ENCODE measurements around the gene ANKRD9.
A peak's percentile ranks its signal among the peaks of the same experiment; 100 is the strongest.
"Not testable (repeated sequence)": the region's sequence is repeated elsewhere in the genome, so short reads cannot be mapped to it uniquely, and the experiment has no call there.

The ANKRD9 gene

DNA sequence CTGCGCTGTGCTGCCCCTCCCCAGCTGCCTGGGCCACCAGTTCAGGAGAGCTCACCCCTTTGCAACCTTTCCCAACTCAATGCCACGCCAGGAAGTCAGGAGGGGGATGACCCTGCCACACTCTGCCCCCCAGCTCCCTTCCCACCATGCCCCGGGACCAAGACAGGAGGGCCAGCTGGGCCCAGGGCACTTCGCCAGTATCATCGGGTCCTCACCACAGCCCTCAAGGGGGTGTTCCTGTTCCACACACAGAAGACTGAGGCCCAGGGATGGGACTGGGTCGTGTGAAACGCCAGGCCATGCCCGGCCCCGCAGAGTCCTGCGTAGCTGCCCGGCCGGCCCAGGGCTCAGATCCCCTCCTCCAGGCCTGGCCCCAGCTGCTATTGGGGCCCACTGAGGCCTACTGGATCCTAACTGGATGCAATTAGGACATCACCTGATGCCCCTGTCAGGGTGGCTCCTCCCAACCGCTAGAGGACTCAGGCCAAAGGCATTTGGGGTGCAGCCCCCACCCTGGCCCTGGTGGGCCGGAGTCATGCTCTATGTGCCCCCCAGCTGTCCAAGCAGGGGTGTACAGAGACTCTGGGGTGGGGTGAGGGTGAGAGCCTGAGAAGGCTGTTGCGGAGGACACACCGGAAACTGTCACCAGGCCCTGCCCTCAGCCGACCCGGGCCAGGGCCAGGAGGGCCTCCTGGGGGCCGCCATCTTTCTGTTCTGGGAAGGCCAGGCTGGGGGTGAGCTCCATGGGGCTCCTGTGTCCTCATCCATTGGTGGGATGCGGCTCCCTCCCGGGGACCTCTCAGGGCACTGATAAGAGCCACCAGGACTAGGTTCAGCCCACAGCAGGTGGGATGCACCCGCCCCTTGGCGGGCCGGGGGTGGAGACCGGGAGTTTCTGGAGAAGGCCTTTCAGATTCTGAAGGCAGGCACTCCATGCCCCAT is 29.3 kb upstream of the ANKRD9 start:
- no peak for DNase-seq

DNA sequence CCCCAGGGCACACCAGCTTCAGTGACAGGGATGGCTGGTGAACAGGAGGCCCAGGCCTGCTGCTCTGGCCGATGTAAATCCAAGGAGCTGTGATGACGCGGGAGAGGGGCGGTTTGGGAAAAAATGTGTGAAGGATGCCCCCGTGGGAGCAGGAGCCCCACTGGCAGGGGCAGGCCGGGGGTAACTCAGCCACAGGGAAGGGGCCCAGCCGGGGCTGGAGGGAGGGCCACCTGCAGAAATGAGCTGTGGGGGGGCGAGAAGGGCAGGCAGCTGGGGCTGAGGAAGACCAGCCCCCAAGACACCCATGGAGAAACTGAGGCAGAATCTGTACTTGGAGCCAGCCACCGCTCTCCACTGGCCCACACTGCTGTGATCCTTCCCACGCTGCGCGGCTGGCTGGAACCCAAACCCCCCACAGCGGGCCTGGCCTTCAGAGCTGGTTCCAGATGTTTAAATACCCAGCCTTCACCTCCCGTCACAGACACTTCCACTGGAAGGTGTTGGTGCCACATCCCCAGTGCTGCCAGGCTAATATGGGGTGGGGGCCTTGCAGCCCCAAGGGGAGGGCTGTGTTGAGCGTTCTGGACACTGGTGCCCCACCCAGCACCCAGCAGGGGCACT is 28.5 kb upstream of the ANKRD9 start:
- DNase-seq: no peak

DNA sequence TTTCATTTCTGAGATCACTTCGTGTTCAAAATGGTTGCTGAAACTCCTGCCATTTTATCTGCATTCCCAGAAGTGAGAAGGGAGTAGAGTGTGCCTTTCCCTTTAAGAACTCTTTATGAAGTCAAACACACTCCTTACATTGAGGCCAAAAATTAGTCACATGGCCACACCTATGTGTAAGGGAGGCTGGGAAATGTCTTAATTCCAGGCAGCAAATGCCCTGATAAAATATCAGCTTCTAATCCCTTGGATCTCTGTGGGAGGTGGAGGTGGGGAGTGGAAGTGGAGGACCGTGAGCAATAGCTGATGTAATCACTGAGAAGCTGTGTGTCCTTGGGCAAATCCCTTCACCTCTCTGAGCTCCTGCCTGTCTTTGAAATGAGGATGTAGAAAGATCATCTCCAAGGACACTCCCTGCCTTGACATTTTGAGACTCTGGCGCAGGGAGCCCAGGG is 22.7 kb upstream of the ANKRD9 start:
- no peak for DNase-seq

DNA sequence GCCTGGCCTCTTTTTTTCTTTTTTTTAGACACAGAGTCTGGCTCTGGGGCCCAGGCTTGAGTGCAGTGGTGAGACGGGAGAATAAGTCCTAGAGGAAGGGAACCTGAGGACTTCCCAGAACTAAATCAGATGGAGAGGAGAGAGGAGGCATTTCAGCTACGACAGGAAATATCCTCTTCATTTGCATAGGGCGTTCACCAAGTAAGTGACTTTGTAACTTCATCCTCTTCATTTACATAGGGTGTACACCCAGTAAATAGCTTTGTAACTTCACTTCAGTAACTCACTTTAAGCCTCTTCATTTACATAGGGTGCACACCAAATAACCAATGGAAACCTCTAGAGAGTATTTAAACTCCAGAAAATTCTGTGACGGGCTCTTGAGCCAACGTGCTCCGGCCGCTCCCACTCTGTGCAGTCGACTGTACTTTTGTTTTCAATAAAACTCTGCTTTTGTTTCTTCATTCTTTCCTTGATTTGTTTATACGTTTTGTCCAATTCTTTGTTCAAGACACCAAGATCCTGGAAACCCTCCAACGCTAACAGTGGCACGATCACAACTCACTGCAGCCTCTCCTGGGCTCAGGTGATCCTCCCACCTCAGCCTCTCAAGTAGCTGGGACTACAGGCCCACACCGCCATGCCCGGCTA is 21.4 kb upstream of the ANKRD9 start:
- no peak for DNase-seq

DNA sequence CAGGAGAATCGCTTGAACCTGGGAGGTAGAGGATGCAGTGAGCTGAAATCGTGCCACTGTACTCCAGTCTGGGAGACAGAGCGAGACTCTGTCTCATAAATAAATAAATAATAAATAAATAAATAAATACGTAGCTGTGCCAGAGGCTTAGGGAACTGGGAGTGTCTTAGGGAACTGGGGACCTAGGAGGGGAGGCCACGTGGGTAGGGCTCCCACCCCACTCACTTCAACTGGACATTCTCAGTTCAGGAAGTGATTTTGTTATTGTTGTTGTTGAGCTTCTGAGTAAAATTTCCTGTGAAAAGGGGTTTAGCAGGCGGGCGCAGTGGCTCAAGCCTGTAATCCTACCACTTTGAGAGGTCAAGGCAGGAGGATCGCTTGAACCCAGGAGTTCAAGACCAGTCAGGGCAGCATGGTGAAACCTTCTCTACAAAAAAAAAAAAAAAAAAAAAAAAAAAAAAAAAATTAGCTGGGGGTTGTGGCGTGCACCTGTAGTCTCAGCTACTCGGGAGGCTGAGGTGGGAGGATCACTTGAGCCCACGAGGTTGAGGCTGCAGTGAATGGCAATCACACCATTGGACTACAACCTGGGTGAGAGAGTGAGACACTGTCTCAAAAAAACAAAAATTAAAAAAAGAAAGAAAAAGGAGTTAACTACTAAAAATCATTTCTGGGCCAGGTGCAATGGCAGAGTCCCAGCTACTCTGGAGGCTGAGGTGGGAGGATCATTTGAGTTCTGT is 19.0 kb upstream of the ANKRD9 start:
- DNase-seq: no peak

DNA sequence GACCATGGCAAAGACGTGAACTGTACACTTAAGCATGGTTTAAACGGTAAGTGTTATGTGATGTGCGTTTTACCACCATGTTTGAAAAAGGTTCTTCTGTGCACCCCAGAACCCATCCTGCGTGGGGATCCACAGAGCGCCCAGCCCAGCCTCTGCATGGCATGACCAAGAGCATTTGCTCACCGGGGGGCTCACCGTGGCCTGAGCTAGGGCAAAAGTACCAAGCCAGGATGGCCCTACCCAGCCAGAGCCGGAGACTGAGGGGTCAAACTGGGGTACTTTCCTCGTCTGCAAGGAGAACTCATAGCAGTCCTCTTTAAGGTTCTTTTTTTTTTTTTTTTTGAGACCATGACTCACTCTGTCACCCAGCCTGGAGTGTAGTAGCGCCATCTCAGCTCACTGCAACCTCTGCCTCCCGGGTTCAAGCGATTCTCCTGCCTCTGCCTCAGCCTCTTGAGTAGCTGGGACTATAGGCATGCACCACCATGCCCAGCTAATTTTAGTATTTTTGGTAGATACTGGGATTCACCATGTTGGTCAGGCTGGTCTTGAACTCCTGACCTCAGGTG is 16.4 kb upstream of the ANKRD9 start:
- no peak for DNase-seq

DNA sequence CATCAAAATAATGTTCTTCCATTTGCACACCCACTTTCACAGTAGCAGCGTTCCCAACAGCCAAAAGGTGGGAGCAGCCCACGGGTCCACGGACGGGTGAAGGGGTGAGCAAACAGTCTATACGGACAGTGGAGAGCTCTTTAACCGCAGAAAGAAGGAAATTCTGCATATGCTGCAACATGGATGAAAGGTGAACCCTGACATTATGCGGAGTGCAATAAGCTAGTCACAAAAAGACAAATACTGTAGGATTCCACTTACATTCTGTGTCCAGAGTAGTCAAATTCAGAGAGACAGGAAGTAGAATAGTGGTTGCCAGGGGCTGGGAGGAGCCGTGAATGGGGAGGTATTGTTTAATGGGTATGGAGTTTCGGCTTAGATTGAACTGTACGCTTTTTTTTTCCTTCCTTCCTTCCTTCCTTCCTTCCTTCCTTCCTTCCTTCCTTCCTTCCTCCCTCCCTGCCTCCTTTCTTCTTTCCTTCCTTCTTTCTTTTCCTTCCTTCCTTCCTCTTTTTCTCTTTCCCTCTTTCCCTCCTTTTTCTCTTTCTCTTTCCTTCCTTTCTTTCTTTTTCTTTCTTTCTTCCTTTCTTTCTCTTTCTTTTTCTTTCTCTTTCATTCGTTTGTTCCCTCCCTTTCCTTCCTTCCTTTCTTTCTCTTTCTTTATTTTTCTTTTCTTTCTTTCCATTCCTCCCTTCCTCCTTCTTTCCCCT is 15.8 kb upstream of the ANKRD9 start:
- peak; percentile 63 for DNase-seq

DNA sequence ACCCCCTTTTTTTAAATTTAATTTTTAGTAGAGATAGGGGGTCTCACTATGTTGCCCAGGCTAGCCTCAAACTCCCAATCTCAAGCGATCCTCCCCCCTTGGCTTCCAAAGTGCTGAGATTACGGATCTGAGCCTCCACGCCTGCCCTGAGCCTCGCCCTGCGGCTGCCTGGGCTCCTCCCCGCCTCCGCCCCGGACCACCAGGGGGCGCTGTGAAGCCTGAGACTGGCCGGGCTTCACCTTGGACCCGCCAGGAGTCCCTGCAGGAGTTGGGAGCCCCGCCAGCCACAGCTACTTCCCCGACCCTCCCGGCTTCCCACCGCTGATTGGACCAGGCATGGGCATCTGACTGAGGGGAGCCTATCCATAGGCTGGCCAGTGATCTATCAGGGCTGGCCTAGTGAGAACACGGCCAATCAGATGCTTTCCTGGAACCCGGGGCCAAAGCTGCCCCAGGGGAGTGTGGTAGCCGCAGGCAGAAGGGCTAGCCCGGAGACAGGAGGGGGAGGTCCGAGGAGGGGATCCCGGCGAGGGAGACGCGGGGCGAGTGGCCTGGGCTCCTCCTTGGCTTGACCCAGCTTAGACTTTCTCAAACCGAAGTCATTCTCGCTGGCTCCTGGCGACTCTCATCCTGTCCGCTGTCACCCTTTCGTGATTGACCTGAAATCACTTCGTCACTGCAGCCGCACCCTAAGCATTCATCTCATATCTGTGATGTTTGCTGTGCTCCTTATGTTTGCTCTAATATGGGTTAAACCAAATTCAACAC is 15.1 kb upstream of the ANKRD9 start:
- peak; percentile 93 for DNase-seq

DNA sequence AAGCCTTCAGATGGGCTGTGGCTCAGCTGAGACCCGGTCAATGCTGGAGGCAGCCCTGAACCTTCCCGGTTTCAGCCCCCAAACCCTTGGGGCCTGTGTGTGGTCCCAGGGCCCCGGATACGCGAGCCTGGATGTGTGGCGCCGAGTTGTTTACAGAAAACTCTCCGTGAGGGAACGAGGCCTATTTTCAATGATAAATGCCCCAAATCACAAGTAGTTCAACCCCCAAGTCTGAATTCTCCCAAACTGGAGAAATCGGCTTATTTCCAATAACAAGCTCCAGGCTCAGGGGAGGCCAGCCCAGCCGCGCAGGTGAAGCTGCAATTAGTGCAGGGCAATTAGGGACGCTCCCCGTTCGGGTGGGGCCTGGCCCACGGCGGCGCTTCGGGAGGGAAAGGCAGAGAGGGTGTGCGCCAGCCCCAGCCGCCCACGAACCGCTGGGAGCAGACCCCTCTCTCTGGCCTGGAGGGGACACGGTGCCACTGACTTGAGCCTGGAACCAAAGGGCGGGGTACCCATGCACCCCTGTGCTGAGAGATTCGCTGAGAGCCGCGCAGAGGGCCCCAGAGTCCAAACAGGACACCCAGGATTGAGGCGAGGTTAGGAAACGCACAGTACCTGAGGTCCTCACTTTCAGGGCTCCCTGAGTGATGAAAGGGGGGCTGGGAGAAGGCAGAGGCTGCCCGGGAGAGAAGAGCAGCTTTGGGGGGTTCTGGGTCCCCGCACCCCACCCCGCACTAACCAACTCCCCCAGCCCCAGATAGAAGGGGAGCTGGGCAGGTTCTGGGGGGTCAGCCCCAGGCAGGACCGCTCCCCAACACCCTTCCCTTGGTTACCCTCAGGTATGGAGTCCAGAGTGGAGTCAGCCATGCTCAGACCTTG is 14.2 kb upstream of the ANKRD9 start:
- no peak for DNase-seq

DNA sequence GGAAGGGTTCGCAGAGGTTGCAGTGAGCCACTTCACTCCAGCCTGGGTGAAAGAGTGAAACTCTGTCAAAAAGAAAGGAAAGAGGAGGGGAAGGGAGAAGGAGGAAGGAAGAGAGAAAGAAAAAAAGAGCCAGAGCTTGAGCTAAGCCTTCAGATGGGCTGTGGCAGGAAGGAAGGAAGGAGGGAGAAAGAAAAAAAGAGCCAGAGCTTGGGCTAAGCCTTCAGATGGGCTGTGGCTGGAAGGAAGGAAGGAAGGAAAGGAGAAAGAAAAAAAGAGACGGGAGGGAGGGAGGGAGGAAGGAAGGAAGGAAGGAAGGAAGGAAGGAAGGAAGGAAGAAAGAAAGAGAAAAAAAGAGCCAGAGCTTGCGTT is 13.6 kb upstream of the ANKRD9 start:
- DNase-seq: no peak

DNA sequence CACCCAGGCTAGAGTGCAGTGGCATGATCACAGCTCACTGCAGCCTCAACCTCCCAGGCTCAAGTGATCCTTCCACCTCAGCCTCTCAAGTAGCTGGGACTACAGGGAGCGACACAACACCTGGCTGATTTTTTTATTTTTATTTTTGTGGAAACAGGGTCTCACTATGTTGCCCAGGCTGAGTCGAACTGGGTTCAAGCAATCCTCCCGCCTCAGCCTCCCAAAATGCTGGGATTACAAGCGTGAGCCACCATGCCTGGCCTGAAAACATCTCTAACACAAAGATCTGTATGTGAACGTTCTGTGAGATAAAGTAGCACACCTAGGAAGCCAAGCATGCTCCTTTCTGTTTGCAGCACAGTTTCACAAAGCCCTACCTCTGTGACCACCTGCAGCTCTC is 10.1 kb upstream of the ANKRD9 start:
- not testable (repeated sequence) for DNase-seq

DNA sequence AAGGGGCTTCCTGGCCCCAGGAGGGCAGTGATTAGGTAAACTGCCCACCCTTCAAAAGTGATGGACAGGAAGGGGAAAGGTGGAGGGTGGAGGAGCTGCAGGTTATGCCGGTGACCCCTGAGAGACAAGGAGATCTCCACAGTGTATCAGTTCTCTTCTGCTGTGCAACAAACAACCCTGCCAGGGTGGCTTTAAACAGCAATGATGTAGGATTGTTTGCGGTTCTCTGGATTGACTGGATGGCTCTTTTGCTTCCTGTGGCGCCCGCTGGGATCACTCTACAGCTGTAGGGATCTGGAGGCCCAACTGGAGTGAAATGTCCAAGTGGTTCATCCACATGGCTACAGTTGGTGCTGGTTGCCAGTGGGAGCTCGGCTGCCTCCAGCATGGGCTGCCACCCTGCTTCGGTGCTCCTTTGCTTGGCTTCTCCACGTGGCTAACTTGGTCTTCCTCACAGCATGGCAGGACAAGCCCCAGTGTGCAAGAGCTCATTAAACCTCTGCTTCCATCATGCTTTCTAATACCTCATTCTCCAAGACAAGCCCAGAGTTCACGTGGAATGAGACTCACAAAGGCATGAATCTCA is 8.6 kb upstream of the ANKRD9 start:
- no peak for DNase-seq

DNA sequence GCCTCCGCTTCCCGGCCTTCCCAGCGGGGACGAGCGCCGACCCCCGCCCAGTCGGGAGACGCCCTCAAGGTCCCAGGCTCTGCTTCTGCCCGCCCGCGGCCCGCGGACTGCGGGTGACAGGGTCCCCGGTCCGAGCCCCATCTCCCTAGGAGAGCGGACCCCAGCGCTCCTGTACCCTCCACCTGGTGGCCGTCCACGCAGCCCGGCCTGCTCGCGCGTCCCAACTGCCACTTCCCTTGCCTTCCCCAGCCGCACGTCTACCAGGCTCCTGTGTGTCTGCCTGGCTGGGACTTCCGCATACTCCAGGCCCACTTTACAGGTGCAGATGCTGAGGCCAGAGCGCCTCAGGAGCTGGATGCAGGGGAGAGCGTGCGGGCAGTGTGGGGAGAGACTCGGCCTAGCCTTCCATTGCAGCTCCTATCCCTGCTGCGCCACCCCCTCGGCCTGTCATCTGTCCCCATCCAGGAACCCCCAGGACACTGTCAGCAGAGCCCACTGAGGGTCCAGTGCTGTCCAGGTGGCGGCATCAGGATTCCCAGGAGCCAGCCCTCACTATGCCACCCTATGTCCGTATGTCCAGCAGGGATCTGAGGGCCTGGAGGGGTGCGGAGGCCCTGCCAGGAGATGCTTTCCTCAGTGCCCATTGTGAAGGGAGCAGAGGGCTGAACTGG is 8.0 kb upstream of the ANKRD9 start:
- DNase-seq: no peak

DNA sequence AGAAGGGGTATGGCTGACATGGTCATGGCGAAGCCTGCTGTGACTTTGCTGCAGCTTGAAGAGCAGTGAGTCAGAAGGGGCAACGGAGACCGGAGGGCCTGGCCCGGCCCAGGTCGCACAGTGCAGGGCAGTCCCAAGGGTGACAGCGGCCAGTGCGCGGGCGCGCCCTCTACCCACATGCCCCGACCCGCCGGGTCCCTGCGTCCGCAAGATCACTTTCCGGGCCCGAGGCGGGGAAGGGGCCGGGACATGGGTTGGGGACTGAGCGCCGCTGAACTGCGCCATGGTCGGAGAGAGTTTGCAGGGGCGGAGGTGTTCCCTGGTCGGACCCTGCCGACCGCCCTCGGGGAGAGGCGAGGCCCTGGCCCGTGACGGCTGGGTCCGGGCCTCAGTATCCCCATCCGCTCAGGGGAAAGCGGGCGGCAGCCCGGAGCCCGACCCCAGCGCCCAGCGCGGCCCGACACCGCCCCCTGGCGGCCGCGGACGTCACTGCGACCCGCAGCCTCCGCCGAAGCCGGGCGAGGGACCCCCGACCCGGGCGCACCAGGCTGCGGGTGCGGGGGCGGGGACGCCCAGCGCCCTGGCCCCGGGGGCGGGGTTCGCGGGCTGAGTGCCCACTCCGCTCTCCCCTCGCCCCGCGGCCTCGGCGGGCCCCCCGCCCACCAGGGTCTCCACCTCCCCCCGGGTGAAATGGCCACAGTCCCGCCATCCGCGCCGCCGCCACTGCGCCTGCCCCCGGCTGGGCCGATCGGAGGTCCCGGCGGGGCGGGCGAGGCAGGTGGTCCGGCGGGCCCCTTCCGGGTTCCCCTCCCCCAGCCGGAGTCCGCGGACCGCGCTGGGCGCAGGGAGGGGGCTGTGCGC is 7.2 kb upstream of the ANKRD9 start:
- peak; percentile 62 for DNase-seq

DNA sequence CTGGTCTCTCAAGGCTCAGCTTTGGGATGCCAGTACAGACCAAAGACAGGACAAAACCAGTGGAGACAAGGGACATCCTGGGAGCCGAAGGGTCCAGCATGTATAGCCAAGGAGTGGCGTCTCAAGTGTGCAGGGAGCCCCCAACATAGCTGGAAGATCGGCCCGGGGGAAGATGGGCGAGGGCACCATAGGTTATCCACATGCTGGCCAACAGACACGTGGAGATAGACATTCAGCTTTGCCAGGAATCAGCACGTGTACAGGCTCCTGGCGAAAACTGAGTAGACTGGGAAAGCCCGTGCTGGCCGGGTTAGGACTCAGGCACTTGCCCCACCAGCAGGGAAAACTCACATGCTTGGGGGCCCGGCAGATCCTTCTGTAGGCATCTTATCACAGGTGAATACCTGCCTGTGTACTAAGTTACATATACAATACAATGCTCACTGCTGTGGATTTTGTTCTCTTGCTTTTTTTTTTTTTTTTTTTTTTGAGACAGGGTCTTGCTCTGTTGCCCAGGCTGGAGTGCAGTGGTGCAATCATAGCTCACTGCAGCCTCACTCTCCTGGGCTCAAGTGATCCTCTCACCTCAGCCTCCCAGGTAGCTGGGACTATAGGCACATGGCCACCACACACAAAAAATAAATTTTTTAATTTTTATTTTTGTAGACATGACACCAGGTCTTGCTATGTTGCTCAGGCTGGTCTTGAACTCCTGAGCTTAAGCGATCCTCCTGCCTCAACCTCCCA is 5.6 kb upstream of the ANKRD9 start:
- no peak for DNase-seq

DNA sequence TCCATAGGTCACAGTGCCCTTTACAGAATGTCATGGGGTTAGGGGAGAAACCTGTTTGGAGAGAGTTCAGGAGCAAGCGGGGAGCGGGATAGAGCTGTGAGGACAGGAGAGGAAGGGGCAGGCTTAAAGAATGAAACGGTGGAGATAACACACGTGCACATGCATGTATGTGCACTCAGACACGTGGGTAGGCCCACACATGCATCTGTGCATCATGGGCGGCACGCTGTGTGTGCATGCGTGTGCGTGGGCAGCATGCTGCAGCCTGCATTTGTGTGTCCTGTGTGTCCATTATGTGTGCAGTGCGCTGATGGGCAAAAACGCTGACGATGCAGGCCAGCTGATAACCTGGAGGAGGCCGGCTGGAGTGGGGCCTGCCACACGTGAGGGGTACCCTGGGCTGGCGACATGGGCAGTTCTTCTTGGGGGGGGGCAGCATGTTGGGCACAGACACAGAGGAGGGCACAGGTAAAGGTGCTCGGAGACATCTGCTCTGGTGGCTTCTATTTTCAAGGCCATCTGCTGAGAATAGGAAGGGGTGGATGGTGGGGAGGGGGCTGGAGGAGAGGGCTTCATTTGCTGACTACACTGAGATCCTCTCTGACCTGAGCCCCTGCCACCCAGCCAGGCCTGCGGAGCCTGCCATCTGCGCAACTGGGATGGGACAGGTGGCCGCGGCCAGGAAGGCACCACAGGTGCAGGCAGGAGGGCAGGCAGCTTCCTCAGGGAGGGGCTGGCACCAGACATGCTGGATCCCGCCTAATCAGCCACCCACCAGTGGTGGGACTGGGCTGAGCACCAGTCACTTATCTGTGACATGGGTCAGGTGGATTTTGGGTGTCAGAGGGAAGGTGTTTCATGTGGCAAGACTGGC is 4.6 kb upstream of the ANKRD9 start:
- DNase-seq: no peak
